Liver (tissue), 3 donors: ENCODE data around the gene MARK3.

Experiments
- CTCF ChIP-seq: fragments of 150-350 bp; IDR thresholded peaks from 2 replicates; pipeline ENCODE4 v1.5.1; 2017; ENCODE audit warnings: improper control_type of control experiment, low read depth, low read length; ENCODE audit not compliant: missing input control
- RAD21 ChIP-seq, 2 donors: IDR thresholded peaks; 2 replicates each; pipeline ENCODE4 v1.6.1; 2016; ENCODE audit warnings: antibody characterized with exemption in 2 of 2, mild to moderate bottlenecking in 2 of 2
- donor health status: healthy.
- donor health status: healthy.

DNA sequence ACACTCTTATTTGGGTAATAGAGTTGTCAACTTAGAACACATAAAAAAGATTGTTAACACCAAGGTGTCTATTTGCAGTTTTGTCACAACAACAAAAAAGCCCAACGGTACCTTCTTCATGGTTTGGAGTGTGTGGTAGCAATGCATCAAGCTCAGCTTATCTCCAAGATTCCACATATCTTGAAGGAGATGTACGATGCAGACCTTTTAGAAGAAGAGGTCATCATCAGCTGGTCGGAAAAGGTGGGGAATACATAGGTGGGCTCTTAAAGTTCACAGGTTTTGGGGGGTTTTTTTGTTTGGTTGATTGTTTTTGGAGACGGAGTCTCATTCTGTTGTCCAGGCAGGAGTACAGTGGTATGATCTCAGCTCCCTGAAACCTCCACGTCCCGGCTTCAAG, 45.7 kb upstream of the MARK3 start:
- TF ChIP-seq CTCF = no peak
- no peak for TF ChIP-seq RAD21 (IDR thresholded peaks at IDR 0.05)
